Fibroblast of villous mesenchyme (primary cell): Measurements from ENCODE around the gene FSIP1. TPM values are rescaled to one million over a fixed set of nuclear protein-coding genes. Genes with fewer than 3 reads are reported as not detected.

Experiments
- DNase-seq: peaks from one replicate; pipeline ENCODE4 v3.0.0-alpha.2; 2010; ENCODE audit warnings: low read depth
- H3K4me3 ChIP-seq: 2 replicates; pipeline ENCODE4 v1.5.1; 2011; ENCODE audit warnings: low read depth, mild to moderate bottlenecking, low read length
- total RNA-seq: library from RNA; depleted of rRNA; stranded (reverse); fragments of >200 nt; gene quantifications from 2 replicates; pipeline ENCODE4 v1.2.3, GENCODE V29; 2012
- TF ChIP-seq, protein P1 (sequence below): IDR thresholded peaks from 2 replicates; pipeline ENCODE4 v1.5.1; 2012; ENCODE audit warnings: low read depth, mild to moderate bottlenecking, low read length; ENCODE audit not compliant: insufficient read depth

FSIP1 gene
- total RNA-seq, 1 donor = 2.6 TPM

DNA sequence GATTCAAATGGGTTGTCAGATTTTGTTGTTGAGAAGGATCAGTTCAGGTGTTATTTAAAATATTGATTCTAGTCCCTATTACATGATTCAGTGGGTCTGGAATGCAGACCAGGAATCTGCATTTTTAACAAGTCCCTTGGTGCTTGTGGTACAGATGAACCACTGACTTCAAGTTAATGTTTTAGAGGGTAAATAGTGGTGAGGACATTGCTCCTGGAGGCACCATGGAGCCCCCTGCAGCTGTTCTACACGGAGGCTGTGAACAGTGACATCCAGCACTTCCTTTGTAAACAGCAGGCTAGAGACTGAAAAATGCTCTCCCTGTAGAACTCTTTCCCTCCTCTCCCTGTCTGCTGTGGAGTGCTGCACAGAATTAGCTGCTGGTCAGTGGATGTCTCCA, 4.8 kb upstream of the FSIP1 start:
- DNase-seq = no peak
- H3K4me3 ChIP-seq = no peak overlapping the region
- TF ChIP-seq, protein P1, sequence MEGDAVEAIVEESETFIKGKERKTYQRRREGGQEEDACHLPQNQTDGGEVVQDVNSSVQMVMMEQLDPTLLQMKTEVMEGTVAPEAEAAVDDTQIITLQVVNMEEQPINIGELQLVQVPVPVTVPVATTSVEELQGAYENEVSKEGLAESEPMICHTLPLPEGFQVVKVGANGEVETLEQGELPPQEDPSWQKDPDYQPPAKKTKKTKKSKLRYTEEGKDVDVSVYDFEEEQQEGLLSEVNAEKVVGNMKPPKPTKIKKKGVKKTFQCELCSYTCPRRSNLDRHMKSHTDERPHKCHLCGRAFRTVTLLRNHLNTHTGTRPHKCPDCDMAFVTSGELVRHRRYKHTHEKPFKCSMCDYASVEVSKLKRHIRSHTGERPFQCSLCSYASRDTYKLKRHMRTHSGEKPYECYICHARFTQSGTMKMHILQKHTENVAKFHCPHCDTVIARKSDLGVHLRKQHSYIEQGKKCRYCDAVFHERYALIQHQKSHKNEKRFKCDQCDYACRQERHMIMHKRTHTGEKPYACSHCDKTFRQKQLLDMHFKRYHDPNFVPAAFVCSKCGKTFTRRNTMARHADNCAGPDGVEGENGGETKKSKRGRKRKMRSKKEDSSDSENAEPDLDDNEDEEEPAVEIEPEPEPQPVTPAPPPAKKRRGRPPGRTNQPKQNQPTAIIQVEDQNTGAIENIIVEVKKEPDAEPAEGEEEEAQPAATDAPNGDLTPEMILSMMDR = no peak

DNA sequence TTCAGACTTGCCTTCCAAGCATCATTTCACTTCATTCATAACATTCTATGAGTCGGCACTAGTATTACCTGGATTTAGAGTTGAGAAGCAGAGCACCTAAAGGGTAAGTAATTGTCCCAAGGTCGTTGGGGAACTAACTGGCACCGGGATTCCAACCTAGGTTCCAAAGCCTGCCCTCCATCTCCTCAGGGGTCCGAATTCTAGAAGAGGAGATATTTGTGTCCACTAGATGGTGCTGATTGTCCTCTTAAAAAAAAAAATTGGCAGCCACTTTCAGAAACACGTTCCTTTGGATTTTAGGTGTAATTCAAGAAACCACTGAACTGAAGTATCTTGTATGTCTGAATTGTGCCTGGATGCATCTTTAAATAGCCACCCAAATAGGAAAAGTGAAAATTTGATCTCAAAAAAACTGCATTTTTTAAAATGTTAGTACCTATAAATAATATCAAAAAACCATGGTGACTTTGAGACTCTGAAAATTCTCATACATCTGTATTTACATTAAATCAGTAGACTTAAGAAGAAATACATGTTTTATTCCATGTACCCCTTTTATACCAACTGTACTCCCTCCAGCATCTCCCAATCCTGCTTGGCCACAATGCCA, 3.9 kb upstream of the FSIP1 start:
- no peak overlapping the region for H3K4me3 ChIP-seq
- DNase-seq = peak; percentile 77
- TF ChIP-seq, protein P1 = peak; percentile 58

DNA sequence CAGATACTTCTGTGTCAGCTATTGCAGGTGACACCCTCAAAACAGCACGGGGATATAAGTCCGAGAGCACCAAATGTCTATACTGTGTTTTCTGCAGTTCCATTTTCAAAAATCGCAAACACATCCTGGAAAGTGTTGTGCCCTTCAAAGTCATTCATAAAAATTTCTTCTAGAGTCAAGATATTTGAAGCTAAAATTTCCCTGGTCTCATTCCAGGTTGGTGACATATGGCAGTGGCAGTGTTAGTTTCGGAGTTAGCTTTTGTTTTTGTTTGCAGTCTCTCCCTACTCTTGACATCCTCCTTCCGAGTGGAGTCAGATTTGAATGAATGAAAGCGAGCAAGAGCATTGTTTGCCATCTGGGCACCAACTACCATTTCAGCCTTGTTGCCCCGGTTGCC, 3.2 kb upstream of the FSIP1 start:
- DNase-seq = no peak
- TF ChIP-seq, protein P1 = no peak
- no peak overlapping the region for H3K4me3 ChIP-seq

DNA sequence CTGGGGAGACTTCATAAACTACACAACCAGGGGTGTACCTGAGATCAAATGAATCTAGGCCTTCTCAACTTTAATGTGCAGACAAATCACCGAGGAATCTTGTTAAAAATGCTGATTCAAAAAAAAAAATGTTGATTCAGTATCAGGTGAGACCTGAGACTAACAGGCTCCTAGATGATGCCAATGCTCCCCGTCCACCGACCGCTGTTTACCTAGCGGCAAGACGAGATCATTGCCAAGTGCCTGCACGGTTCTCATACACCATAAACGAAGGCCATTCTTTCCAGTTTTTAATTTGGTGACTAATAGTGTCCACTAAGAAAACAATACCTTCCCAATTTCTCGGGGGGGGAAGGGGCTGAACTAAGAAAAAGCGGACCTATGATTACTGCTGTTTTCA, 2.5 kb upstream of the FSIP1 start:
- TF ChIP-seq, protein P1 = no peak
- DNase-seq = no peak
- H3K4me3 ChIP-seq = no peak overlapping the region

DNA sequence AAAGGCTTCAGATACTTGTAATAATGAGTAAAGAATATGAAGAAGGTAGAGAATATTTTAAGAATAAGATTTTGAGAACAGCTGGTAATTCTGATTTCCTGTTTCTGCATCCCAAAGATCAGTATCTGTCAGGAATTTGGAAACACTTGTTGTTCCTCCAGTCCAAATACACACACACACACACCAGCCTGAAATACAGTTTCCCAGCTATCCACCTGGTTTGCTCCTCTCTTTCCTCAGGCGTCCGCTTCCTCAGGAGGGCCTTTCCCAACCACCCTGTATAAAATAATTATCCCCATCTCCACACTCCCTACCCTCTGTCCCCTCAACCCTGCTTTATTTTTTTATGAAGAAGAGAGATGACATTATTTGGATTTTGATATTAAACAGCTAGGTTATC, 2.0 kb upstream of the FSIP1 start:
- no peak overlapping the region for H3K4me3 ChIP-seq
- TF ChIP-seq, protein P1 = no peak
- no peak for DNase-seq

DNA sequence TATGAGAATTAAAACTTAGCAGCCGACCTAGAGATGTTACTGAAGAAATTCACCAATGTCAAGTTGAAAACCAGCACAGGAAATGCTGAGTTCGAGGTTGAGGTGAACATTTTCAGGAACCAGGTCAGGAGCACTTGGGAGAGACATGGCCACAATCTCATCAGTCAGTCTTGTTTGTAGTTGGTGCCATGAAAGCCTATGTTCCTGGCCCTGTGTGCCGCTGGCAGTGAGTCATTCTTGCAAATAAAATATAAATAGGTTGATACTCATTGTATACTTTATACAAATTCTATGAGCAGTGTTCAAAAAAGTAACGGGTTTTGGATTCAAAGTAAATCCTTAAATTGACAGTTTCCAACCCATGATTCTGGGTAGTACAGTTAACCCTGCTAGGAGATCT, 1.5 kb upstream of the FSIP1 start:
- peak overlapping the region; percentile 95 for H3K4me3 ChIP-seq
- DNase-seq = peak; percentile 28
- TF ChIP-seq, protein P1 = no peak

DNA sequence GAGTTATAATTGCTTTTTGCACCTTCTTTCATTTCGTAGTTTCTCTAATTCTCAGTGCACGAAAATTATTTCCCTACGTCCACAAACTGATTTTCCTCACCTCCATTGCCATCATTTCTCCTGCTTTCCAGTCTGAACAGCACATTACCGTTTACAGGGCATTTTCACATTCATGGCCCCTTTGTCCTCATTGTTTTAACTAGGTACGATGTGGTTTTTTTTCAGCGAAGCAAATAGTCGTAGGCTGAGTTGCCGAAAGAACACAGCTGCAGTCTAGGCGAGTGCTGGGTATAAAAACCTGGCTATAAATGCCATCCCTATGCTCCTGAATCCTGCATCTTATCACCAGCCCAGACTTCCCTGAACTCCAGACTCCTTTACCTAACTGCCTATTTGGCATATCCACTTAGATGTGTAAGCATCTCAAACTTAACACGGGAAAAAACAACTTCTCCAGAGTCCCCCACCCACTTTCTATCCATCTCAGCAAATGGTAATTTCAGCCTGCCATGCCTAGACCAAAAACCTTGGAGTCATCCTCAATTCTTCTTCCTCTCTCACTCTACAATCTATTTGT, 691 bp upstream of the FSIP1 start:
- peak overlapping the region; percentile 95 for H3K4me3 ChIP-seq
- peak; percentile 19 for DNase-seq
- TF ChIP-seq, protein P1 = no peak
